IPS-20b (cell line): ENCODE measurements around the gene ACSS3.

Experiments
- H3K27ac ChIP-seq: one replicate; pipeline ENCODE4 v1.5.1; 2013; ENCODE audit warnings: low read length
- H3K27me3 ChIP-seq: 2 replicates; pipeline ENCODE4 v1.6.1; 2013; ENCODE audit warnings: mild to moderate bottlenecking, low read length, inconsistent platforms; ENCODE audit not compliant: insufficient read depth
- H3K36me3 ChIP-seq: 2 replicates; pipeline ENCODE4 v1.6.1; 2013; ENCODE audit warnings: low read depth, mild to moderate bottlenecking, inconsistent platforms, low read length, moderate library complexity; ENCODE audit not compliant: insufficient read depth
- H3K4me1 ChIP-seq: 2 replicates; pipeline ENCODE4 v1.6.1; 2013; ENCODE audit warnings: mild to moderate bottlenecking, control low read depth, inconsistent platforms, low read length, moderate library complexity; ENCODE audit not compliant: insufficient read depth
- H3K4me3 ChIP-seq: 2 replicates; pipeline ENCODE4 v1.5.1; 2013; ENCODE audit warnings: mild to moderate bottlenecking, low read length, inconsistent platforms
- H3K9ac ChIP-seq: 2 replicates; pipeline ENCODE4 v1.6.1; 2013; ENCODE audit warnings: low read depth, mild to moderate bottlenecking, inconsistent platforms, low read length, moderate library complexity
- H3K9me3 ChIP-seq: 2 replicates; pipeline ENCODE4 v1.6.1; 2013; ENCODE audit warnings: mild to moderate bottlenecking, low read depth, low read length, inconsistent platforms; ENCODE audit not compliant: insufficient read depth

The ACSS3 gene

GRCh38 chr12:81270385-81270784 is 192.5 kb downstream of the ACSS3 start:
- no peak overlapping the region for H3K27ac ChIP-seq
- H3K4me3 ChIP-seq, result no peak overlapping the region
- H3K4me1 ChIP-seq, result no peaks in the 10 kb centered on the region
- H3K9me3 ChIP-seq, result no peaks in the 10 kb centered on the region
- H3K36me3 ChIP-seq, result no peaks in the 10 kb centered on the region
- H3K27me3 ChIP-seq, result no peaks in the 10 kb centered on the region
- no peak overlapping the region for H3K9ac ChIP-seq

- Histone ChIP-seq H3K27me3 (no peaks in the 10 kb centered on the region), H3K27ac (no peak overlapping the region), H3K9ac (no peak overlapping the region), H3K4me3 (no peak overlapping the region), H3K36me3 (no peaks in the 10 kb centered on the region), H3K9me3 (no peaks in the 10 kb centered on the region), H3K4me1 (no peaks in the 10 kb centered on the region)
Measured at GRCh38 chr12:81274637-81275529, 197.0 kb downstream of the ACSS3 start.

GRCh38 chr12:81284137-81284536 is 206.3 kb downstream of the ACSS3 start:
- Histone ChIP-seq H3K27me3 (no peaks in the 10 kb centered on the region), H3K9ac (no peak overlapping the region), H3K36me3 (no peaks in the 10 kb centered on the region), H3K27ac (no peak overlapping the region), H3K9me3 (no peaks in the 10 kb centered on the region), H3K4me1 (peaks cover 3% of the 10 kb centered on the region; the same call in 1 of the 2 replicates), H3K4me3 (no peak overlapping the region)

DNA sequence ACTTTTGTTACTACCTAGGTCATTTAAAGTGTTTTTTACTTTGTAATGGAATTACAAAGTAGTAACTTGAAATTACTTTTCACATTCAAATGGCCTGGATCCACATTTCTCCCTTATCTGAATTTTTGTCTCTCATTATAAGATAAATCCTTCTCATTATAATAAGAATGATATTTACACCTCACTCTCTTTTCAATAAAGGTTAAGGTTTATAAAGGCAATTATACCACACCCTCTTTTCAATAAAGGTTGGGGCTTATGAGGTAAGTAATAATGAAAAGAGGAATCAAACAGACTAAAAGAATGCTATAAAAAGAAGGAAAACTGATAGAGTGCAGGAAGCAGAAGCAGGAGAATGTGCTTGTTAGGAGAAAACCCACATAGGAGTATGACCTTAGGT is 210.8 kb downstream of the ACSS3 start:
- H3K36me3 ChIP-seq, result no peaks in the 10 kb centered on the region
- no peak overlapping the region for H3K4me3 ChIP-seq
- H3K27me3 ChIP-seq, result no peaks in the 10 kb centered on the region
- H3K9ac ChIP-seq, result no peak overlapping the region
- no peak overlapping the region for H3K27ac ChIP-seq
- H3K9me3 ChIP-seq, result no peaks in the 10 kb centered on the region
- H3K4me1 ChIP-seq, result peaks cover 3% of the 10 kb centered on the region; the same call in 1 of the 2 replicates

DNA sequence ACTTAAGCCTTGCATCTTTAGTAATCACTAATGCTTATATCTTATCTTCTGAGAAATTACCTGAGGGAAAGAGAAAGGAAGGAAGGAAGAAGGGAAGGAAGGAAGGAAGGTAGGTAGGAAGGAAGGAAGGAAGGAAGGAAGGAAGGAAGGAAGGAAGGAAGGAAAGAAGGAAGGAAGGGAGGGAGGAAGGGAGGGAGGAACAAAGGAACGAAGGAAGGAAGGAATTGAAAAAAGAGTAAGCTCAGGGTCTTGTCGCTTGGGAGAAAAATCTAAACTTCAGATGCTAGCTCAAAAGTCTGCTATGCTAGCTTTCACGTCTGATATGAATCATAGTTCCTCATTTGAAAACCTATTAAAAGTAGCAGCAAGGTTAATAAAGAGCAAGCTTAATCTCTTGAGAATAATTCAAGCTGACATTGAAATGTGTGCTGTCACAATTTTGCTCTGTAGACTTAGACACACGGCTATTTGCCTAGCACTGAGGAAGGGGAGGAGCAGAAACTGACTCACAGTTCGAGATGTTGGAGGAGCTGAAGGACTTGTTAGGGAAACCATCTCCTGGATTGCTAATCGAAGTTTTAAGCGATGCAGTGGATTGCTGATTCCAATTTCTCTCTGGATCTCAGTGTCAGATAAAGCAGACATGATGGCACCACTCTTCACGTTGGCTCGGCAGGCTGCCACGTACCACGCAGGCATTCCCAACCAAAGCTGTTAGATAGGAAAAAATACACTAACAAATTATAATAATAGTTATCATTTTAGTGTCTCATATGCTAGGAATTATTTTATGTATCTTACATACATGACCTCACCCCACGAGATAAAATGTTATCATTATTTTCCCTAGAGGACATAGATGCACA is 216.7 kb downstream of the ACSS3 start:
- no peaks in the 10 kb centered on the region for H3K36me3 ChIP-seq
- no peaks in the 10 kb centered on the region for H3K4me1 ChIP-seq
- H3K27ac ChIP-seq, result no peak overlapping the region
- H3K27me3 ChIP-seq, result no peaks in the 10 kb centered on the region
- no peaks in the 10 kb centered on the region for H3K9me3 ChIP-seq
- H3K9ac ChIP-seq, result no peak overlapping the region
- no peak overlapping the region for H3K4me3 ChIP-seq

DNA sequence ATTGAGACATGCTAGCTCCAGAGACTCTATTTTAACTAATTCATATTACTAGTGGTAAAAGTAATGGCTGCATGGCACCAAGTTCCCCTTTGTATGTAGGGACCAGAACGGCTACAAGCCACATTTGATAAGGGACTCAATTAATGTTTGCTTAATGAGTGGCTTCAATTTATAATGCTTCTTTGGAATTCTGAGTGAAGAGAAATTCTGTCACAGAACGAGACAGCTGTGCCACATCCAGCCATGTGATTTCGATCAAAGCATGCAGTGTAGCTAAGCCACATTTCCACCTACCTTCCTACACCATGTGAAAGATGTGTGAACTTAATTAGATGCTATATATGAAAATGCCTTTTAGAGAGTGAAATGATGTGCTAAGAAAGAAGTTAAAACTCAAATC is 217.4 kb downstream of the ACSS3 start:
- no peaks in the 10 kb centered on the region for H3K36me3 ChIP-seq
- no peak overlapping the region for H3K4me3 ChIP-seq
- H3K9me3 ChIP-seq, result no peaks in the 10 kb centered on the region
- no peak overlapping the region for H3K9ac ChIP-seq
- no peaks in the 10 kb centered on the region for H3K4me1 ChIP-seq
- H3K27ac ChIP-seq, result no peak overlapping the region
- H3K27me3 ChIP-seq, result no peaks in the 10 kb centered on the region

- Histone ChIP-seq H3K9ac (no peak overlapping the region), H3K36me3 (no peaks in the 10 kb centered on the region), H3K27ac (no peak overlapping the region), H3K4me1 (no peaks in the 10 kb centered on the region), H3K9me3 (no peaks in the 10 kb centered on the region), H3K27me3 (no peaks in the 10 kb centered on the region), H3K4me3 (no peak overlapping the region)
Measured at GRCh38 chr12:81296556-81297305, 218.9 kb downstream of the ACSS3 start.

- Histone ChIP-seq H3K27me3 (no peaks in the 10 kb centered on the region), H3K4me1 (no peaks in the 10 kb centered on the region), H3K9ac (no peak overlapping the region), H3K36me3 (no peaks in the 10 kb centered on the region), H3K9me3 (no peaks in the 10 kb centered on the region), H3K4me3 (no peak overlapping the region), H3K27ac (no peak overlapping the region)
Measured at GRCh38 chr12:81297601-81298000, 219.7 kb downstream of the ACSS3 start.

DNA sequence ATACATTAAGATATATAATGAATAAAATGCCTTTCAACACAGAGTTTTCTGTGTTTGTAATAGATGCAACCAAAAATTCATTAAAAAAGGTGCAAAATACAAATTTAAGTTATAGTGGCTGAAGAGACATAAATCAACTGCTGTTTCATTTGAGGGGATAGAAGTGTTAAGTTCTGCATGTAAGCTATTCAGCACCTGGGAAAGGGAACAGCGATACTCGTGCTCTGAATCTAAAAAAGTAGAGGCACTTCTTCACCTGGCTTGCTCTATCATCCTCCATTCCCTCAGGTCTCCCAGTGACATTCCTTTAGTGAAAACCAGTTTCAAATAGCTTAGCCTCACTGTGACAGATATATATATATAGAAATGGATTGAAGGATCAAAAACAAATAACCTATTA is 222.6 kb downstream of the ACSS3 start:
- no peak overlapping the region for H3K4me3 ChIP-seq
- H3K27ac ChIP-seq, result no peak overlapping the region
- no peaks in the 10 kb centered on the region for H3K27me3 ChIP-seq
- H3K9ac ChIP-seq, result no peak overlapping the region
- no peaks in the 10 kb centered on the region for H3K4me1 ChIP-seq
- no peaks in the 10 kb centered on the region for H3K36me3 ChIP-seq
- no peaks in the 10 kb centered on the region for H3K9me3 ChIP-seq

DNA sequence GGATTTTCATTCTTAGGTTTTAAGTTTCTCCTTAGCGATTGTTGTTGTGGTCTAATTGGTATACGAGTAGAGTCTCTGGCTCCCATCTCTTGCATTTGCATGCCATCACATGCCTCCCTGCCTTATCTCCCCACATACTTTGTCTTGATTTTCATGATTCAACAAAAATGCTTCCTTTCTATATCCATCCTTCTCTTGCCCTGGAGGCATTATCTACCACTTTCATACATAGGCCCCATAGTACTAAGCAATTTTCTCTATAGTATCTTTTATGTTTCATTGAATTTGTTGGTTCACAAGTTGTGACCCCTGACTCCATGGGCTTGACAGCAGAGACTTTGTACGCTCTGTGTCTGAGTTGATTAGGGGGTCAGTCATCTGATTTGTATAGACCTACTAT is 226.1 kb downstream of the ACSS3 start:
- Histone ChIP-seq H3K36me3 (no peaks in the 10 kb centered on the region), H3K9ac (no peak overlapping the region), H3K4me3 (no peak overlapping the region), H3K27me3 (no peaks in the 10 kb centered on the region), H3K9me3 (no peaks in the 10 kb centered on the region), H3K27ac (no peak overlapping the region), H3K4me1 (no peaks in the 10 kb centered on the region)
